ENCODE data around the gene NOTCH3. TPM values are rescaled to one million over a fixed set of nuclear protein-coding genes. Genes with fewer than 3 reads are reported as not detected.
A peak's percentile ranks its signal among the peaks of the same experiment; 100 is the strongest.

Gene NOTCH3
- polyA plus RNA-seq, 1 donor from 2014 or later, result not detected

GRCh38 chr19:15195371-15196334 lies 5.1 kb downstream of the NOTCH3 start:
- peaks cover 0 to 11% (median 9%) of the 10 kb centered on the region in 3 donors for H3K4me1 Mint-ChIP-seq
- peaks cover 60% of the 10 kb centered on the region for H3K27me3 Mint-ChIP-seq
- H3K4me3 Mint-ChIP-seq, result no peak overlapping the region
- no peaks in the 10 kb centered on the region for H3K36me3 Mint-ChIP-seq
- H3K9me3 Mint-ChIP-seq, result no peaks in the 10 kb centered on the region
- H3K27ac Mint-ChIP-seq, result no peak overlapping the region

GRCh38 chr19:15194938-15195337 lies 5.9 kb downstream of the NOTCH3 start:
- H3K27me3 Mint-ChIP-seq, result peaks cover 57% of the 10 kb centered on the region
- H3K4me1 Mint-ChIP-seq, result peaks cover 0 to 11% (median 8%) of the 10 kb centered on the region in 3 donors
- no peaks in the 10 kb centered on the region for H3K36me3 Mint-ChIP-seq
- H3K27ac Mint-ChIP-seq, result no peak overlapping the region
- no peaks in the 10 kb centered on the region for H3K9me3 Mint-ChIP-seq
- peak overlapping the region in 2 of 4 donors; percentile 80 to 86 for H3K4me3 Mint-ChIP-seq

- no peak overlapping the region for H3K27ac Mint-ChIP-seq
- no peak overlapping the region for H3K4me3 Mint-ChIP-seq
- H3K9me3 Mint-ChIP-seq, result no peaks in the 10 kb centered on the region
- peaks cover 36% of the 10 kb centered on the region for H3K27me3 Mint-ChIP-seq
- H3K4me1 Mint-ChIP-seq, result peaks cover 0 to 5% (median 4%) of the 10 kb centered on the region in 3 donors
- no peaks in the 10 kb centered on the region for H3K36me3 Mint-ChIP-seq
Measured at GRCh38 chr19:15191982-15192381, 8.8 kb downstream of the NOTCH3 start.

- H3K9me3 Mint-ChIP-seq, result no peaks in the 10 kb centered on the region
- H3K4me1 Mint-ChIP-seq, result peaks cover 0 to 5% (median 0%) of the 10 kb centered on the region in 3 donors
- H3K27me3 Mint-ChIP-seq, result peaks cover 33% of the 10 kb centered on the region
- no peak overlapping the region for H3K4me3 Mint-ChIP-seq
- H3K27ac Mint-ChIP-seq, result peak overlapping the region in 1 of 3 donors; percentile 68
- H3K36me3 Mint-ChIP-seq, result no peaks in the 10 kb centered on the region
Measured at GRCh38 chr19:15191514-15191913, 9.3 kb downstream of the NOTCH3 start.

- Mint-ChIP-seq H3K9me3 (no peaks in the 10 kb centered on the region), H3K4me1 (no peaks in the 10 kb centered on the region), H3K36me3 (no peaks in the 10 kb centered on the region), H3K27me3 (peaks cover 18% of the 10 kb centered on the region), H3K27ac (no peak overlapping the region), H3K4me3 (no peak overlapping the region)
Measured at GRCh38 chr19:15188851-15189250, 11.9 kb downstream of the NOTCH3 start.

GRCh38 chr19:15187026-15188007 lies 13.5 kb downstream of the NOTCH3 start:
- no peaks in the 10 kb centered on the region for H3K9me3 Mint-ChIP-seq
- no peaks in the 10 kb centered on the region for H3K4me1 Mint-ChIP-seq
- H3K4me3 Mint-ChIP-seq, result no peak overlapping the region
- peak overlapping the region in 1 of 3 donors; percentile 32 for H3K27ac Mint-ChIP-seq
- peaks cover 8% of the 10 kb centered on the region for H3K27me3 Mint-ChIP-seq
- no peaks in the 10 kb centered on the region for H3K36me3 Mint-ChIP-seq

GRCh38 chr19:15185188-15185587 lies 15.6 kb downstream of the NOTCH3 start:
- H3K9me3 Mint-ChIP-seq, result no peaks in the 10 kb centered on the region
- H3K36me3 Mint-ChIP-seq, result peaks cover under 1% of the 10 kb centered on the region
- H3K4me1 Mint-ChIP-seq, result peaks cover 0 to 1% (median 0%) of the 10 kb centered on the region in 3 donors
- peaks cover 2% of the 10 kb centered on the region for H3K27me3 Mint-ChIP-seq
- no peak overlapping the region for H3K27ac Mint-ChIP-seq
- no peak overlapping the region for H3K4me3 Mint-ChIP-seq

- no peak overlapping the region for H3K4me3 Mint-ChIP-seq
- no peak overlapping the region for H3K27ac Mint-ChIP-seq
- peaks cover 3% of the 10 kb centered on the region for H3K36me3 Mint-ChIP-seq
- no peaks in the 10 kb centered on the region for H3K9me3 Mint-ChIP-seq
- H3K4me1 Mint-ChIP-seq, result peaks cover 0 to 1% (median 0%) of the 10 kb centered on the region in 3 donors
- H3K27me3 Mint-ChIP-seq, result peaks cover 3% of the 10 kb centered on the region
Measured at GRCh38 chr19:15184776-15185175, 16.0 kb downstream of the NOTCH3 start.

- Mint-ChIP-seq H3K36me3 (peaks cover 3% of the 10 kb centered on the region), H3K27me3 (peaks cover 8% of the 10 kb centered on the region), H3K4me3 (peak overlapping the region in 1 of 4 donors; percentile 22), H3K9me3 (no peaks in the 10 kb centered on the region), H3K27ac (no peak overlapping the region), H3K4me1 (peaks cover 0 to 5% (median 4%) of the 10 kb centered on the region in 3 donors)
Measured at GRCh38 chr19:15181394-15181793, 19.4 kb downstream of the NOTCH3 start.

- H3K4me1 Mint-ChIP-seq, result peaks cover 0 to 5% (median 4%) of the 10 kb centered on the region in 3 donors
- H3K4me3 Mint-ChIP-seq, result peak overlapping the region in 3 of 4 donors; percentile 22 to 57 (median 48)
- no peaks in the 10 kb centered on the region for H3K9me3 Mint-ChIP-seq
- peaks cover 10% of the 10 kb centered on the region for H3K27me3 Mint-ChIP-seq
- H3K27ac Mint-ChIP-seq, result peak overlapping the region in 1 of 3 donors; percentile 73
- H3K36me3 Mint-ChIP-seq, result peaks cover 3% of the 10 kb centered on the region
Measured at GRCh38 chr19:15180451-15181390, 20.1 kb downstream of the NOTCH3 start.

- peak overlapping the region in 1 of 4 donors; percentile 58 for H3K4me3 Mint-ChIP-seq
- H3K9me3 Mint-ChIP-seq, result no peaks in the 10 kb centered on the region
- peaks cover 11% of the 10 kb centered on the region for H3K27me3 Mint-ChIP-seq
- no peak overlapping the region for H3K27ac Mint-ChIP-seq
- peaks cover 3% of the 10 kb centered on the region for H3K36me3 Mint-ChIP-seq
- H3K4me1 Mint-ChIP-seq, result peaks cover 0 to 5% (median 4%) of the 10 kb centered on the region in 3 donors
Measured at GRCh38 chr19:15178629-15179308, 22.0 kb downstream of the NOTCH3 start.

GRCh38 chr19:15177269-15178116 lies 23.3 kb downstream of the NOTCH3 start:
- Mint-ChIP-seq H3K4me1 (peaks cover 0 to 5% (median 4%) of the 10 kb centered on the region in 3 donors), H3K4me3 (peak overlapping the region in 3 of 4 donors; percentile 30 to 81 (median 53)), H3K27me3 (peaks cover 11% of the 10 kb centered on the region), H3K27ac (no peak overlapping the region), H3K36me3 (peaks cover 3% of the 10 kb centered on the region), H3K9me3 (no peaks in the 10 kb centered on the region)

GRCh38 chr19:15175609-15176008 lies 25.2 kb downstream of the NOTCH3 start:
- H3K4me3 Mint-ChIP-seq, result no peak overlapping the region
- H3K27me3 Mint-ChIP-seq, result peaks cover 13% of the 10 kb centered on the region
- peaks cover 3% of the 10 kb centered on the region for H3K36me3 Mint-ChIP-seq
- no peaks in the 10 kb centered on the region for H3K9me3 Mint-ChIP-seq
- H3K4me1 Mint-ChIP-seq, result peaks cover 0 to 5% (median 4%) of the 10 kb centered on the region in 3 donors
- no peak overlapping the region for H3K27ac Mint-ChIP-seq
